ENCODE data around the gene YJEFN3. TPM values are rescaled to one million over a fixed set of nuclear protein-coding genes. Genes with fewer than 3 reads are reported as not detected.

Gene YJEFN3
- total RNA-seq, 2 experiments from 2014 or later, result 7.4 to 9.9 TPM

DNA sequence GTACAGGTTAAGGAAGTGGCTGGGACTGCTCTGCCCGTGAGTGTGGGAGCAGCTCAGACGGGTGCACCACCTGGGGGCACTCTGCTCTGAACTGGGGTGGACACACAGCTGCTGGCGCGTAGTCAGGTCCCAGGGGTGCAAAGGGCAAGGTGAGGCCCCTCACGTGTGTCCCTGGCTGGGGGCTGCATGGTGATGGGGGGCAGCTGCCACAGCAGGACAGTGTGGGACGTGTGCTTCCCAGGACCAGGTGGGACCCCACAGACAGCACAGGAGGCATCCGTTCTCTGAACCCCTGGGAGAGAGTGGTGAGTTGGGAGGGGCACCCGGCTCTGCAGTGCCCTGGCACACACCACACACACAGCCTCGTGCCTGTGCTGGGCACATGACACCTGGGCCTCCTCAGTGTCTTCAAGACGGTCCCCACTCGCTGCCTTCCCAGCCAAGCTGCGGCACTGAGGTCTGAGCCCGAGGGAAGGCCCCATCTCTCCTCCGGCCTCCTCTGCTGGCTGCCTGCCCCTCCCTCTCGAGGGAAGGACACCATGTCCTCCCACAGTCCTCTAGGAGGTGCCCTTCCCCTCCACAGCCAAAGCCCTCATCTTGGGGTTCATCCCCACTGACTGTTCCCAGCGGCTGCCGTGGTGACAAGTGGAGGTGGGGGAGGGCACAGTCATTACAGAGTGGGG, 34.1 kb downstream of the YJEFN3 start:
- no peaks in the 10 kb centered on the region for H3K27me3 Mint-ChIP-seq
- no peaks in the 10 kb centered on the region for H3K9me3 Mint-ChIP-seq (ENCODE audit: low read depth)
- H3K4me1 Mint-ChIP-seq, result no peaks in the 10 kb centered on the region
- DNase-seq (peak; percentile 51), ATAC-seq (peak; percentile 70)
- no peak overlapping the region for H3K4me3 Mint-ChIP-seq
- peak overlapping the region; percentile 57 for H3K27ac Mint-ChIP-seq
- CTCF ChIA-PET, result interaction anchor here (1.0 to 1.6 kb wide), 4 partner anchors 10 to 27 kb away, joined by 3 to 6 read pairs (median 3); no protein-coding TSS in a partner anchor
- H3K36me3 Mint-ChIP-seq, result peaks cover 32% of the 10 kb centered on the region

DNA sequence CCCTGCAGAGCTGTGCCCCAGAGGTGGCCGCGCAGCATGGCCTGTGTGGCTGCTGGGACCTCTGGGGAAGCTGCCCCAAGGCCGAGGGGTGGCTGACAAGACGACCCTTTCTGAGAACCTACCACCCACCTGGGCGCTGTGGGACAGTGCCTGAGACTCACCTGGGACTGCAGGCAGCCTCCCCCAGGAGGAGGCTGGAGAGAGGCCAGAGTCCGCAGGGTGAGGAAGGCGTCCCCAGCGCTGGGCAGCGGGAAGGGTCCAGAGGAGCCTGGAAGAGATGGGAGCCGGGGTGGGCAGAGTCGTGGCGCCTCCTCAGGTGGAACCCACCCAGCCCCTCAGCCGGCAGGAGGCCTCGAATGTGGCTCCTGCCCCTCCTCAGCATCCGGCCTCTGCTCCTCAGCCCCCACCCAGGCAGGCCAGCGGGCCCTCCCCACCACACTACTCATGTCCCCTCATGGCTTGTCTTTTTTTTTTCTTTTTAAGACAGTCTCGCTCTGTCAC, 34.7 kb downstream of the YJEFN3 start:
- no peaks in the 10 kb centered on the region for H3K27me3 Mint-ChIP-seq
- H3K36me3 Mint-ChIP-seq, result peaks cover 33% of the 10 kb centered on the region
- DNase-seq (no peak), ATAC-seq (peak; percentile 24)
- no peaks in the 10 kb centered on the region for H3K9me3 Mint-ChIP-seq (ENCODE audit: low read depth)
- H3K4me3 Mint-ChIP-seq, result no peak overlapping the region
- no peaks in the 10 kb centered on the region for H3K4me1 Mint-ChIP-seq
- no peak overlapping the region for H3K27ac Mint-ChIP-seq
- CTCF ChIA-PET, result interaction anchor here (1.2 kb wide), 2 partner anchors 14 to 26 kb away, joined by 3 read pairs; no protein-coding TSS in a partner anchor

DNA sequence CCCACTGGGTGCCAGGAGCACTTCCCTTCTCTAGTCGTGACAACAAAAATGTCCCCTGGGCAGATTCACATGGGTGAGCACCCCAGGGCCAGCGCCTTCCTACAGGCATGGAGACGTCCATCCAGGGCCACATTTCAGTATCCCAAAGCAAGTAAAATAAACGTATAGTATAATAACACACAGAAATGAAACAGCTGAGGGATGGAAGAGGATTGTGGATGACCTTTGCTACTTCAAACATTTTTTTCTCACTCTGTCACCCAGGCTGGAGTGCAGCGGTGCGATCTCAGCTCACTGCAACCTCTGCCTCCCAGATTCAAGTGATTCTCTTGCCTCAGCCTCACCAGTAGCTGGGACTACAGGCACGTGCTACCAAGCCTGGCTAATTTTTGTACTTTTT, 37.6 kb downstream of the YJEFN3 start:
- H3K4me1 Mint-ChIP-seq, result peaks cover 6% of the 10 kb centered on the region
- CTCF ChIA-PET, result interaction anchor here (2.1 to 5.5 kb wide), 2 partner anchors 12 to 63 kb away, joined by 4 to 37 read pairs; no protein-coding TSS in a partner anchor
- H3K36me3 Mint-ChIP-seq, result peaks cover 55% of the 10 kb centered on the region
- H3K4me3 Mint-ChIP-seq, result no peak overlapping the region
- ATAC-seq (no peak), DNase-seq (no peak)
- H3K9me3 Mint-ChIP-seq (ENCODE audit: low read depth), result no peaks in the 10 kb centered on the region
- no peak overlapping the region for H3K27ac Mint-ChIP-seq
- no peaks in the 10 kb centered on the region for H3K27me3 Mint-ChIP-seq

DNA sequence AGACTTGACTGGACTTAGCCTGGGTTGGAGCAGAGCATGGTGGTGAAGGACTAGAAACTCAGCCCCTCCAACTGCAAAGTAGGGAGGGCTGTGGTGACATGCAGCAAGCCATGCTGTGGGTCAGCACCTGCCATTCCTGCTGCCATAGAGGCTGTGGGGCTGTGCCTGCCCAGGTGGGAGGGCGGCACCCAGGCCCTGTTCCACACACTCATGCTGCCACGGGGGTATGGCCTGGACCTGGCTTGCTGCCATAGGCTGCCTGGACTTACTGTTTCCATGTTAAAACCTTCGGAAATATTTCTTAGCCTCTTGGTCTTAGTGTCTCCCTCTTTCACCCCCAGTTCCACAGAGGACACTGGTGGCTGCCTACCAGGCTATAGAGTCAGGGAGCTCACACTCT, 38.7 kb downstream of the YJEFN3 start:
- H3K27ac Mint-ChIP-seq, result peak overlapping the region; percentile 59
- no peak for ATAC-seq
- H3K27me3 Mint-ChIP-seq, result no peaks in the 10 kb centered on the region
- H3K36me3 Mint-ChIP-seq, result peaks cover 54% of the 10 kb centered on the region
- DNase-seq, result no peak
- H3K9me3 Mint-ChIP-seq (ENCODE audit: low read depth), result no peaks in the 10 kb centered on the region
- CTCF ChIA-PET, result interaction anchor here (0.9 to 5.5 kb wide), 3 partner anchors 9 to 95 kb away, joined by 3 to 37 read pairs (median 4); no protein-coding TSS in a partner anchor
- H3K4me3 Mint-ChIP-seq, result no peak overlapping the region
- H3K4me1 Mint-ChIP-seq, result peaks cover 6% of the 10 kb centered on the region

GRCh38 chr19:19568802-19569756, 40.4 kb downstream of the YJEFN3 start:
- CTCF ChIA-PET, result interaction anchor here (0.6 to 5.5 kb wide), 5 partner anchors 14 to 93 kb away, joined by 4 to 37 read pairs (median 7); no protein-coding TSS in a partner anchor
- Mint-ChIP-seq H3K4me3 (no peak overlapping the region), H3K27ac (no peak overlapping the region), H3K4me1 (peaks cover 6% of the 10 kb centered on the region), H3K36me3 (peaks cover 55% of the 10 kb centered on the region), H3K27me3 (no peaks in the 10 kb centered on the region), H3K9me3 (ENCODE audit: low read depth) (no peaks in the 10 kb centered on the region)
- DNase-seq (no peak), ATAC-seq (no peak)

DNA sequence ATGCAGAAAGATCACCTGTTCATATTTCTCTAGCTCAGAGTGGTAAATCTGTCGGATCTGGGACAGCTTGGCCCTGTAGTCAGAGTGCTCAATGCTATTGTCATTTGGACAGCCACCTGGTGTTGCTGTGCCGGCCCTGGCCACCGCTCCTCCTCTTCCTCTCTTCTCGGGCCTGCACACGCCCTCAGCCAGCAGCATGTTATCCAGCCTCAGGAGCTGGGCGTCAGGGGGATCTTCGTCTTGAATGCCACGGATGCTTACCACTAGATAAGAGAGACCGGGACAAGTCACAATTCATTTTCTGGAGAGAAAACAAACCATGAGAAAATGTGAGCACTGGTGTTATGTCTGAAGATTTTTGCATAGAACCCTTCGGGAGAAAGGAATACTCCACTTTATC, 41.9 kb downstream of the YJEFN3 start:
- no peak for ATAC-seq
- Mint-ChIP-seq H3K27ac (no peak overlapping the region), H3K4me1 (peaks cover 6% of the 10 kb centered on the region), H3K36me3 (peaks cover 45% of the 10 kb centered on the region), H3K4me3 (no peak overlapping the region), H3K27me3 (no peaks in the 10 kb centered on the region), H3K9me3 (ENCODE audit: low read depth) (no peaks in the 10 kb centered on the region)
- no peak for DNase-seq
- CTCF ChIA-PET, result interaction anchor here (1.0 kb wide), 1 partner anchor 73 kb away, joined by 3 read pairs; the partner anchor contains the start of gene GMIP

DNA sequence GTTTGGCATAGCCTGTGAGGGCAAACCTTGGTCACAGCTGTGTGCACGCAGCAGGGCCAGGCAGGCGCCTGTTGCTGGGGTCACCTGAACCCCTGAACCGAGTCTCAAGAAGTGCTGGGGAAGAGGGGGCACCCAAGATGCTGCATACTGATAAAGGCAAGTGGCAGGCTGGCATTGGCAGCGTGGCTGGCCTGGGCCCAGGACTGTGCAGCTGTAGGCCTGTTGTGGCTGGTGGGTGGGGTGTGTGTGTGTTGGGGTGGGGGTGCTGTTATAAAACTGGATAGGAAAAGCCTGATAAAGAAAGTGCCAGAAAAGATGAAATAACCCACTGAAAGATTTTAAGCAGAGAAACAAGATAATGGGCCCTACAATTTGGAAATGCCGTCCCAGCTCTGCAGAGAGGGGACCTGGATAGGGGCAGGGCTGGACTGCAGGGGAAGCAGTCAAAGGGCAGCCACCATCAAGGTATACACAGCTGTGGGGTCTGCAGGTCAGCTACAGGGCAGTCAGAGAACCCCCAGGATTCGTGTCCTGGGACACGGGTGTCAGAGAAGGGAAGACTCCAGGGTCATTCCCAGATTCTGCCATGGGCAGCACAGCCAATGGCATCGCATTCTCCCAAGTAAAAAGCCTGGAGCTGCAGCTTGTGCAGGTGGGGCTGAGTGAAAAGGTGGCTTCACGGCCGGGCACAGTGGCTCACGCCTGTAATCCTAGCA, 42.5 kb downstream of the YJEFN3 start:
- DNase-seq, result no peak
- CTCF ChIA-PET, result interaction anchor here (0.8 to 1.0 kb wide), 2 partner anchors 20 to 72 kb away, joined by 3 read pairs; partner anchors contain the start of gene GMIP
- no peak for ATAC-seq
- no peaks in the 10 kb centered on the region for H3K27me3 Mint-ChIP-seq
- H3K36me3 Mint-ChIP-seq, result peaks cover 46% of the 10 kb centered on the region
- H3K4me1 Mint-ChIP-seq, result peaks cover 6% of the 10 kb centered on the region
- H3K4me3 Mint-ChIP-seq, result no peak overlapping the region
- H3K9me3 Mint-ChIP-seq (ENCODE audit: low read depth), result no peaks in the 10 kb centered on the region
- no peak overlapping the region for H3K27ac Mint-ChIP-seq

GRCh38 chr19:19575411-19575810, 46.7 kb downstream of the YJEFN3 start:
- CTCF ChIA-PET, result no interaction called here
- H3K27me3 Mint-ChIP-seq, result no peaks in the 10 kb centered on the region
- H3K9me3 Mint-ChIP-seq (ENCODE audit: low read depth), result no peaks in the 10 kb centered on the region

GRCh38 chr19:19578252-19578651, 49.5 kb downstream of the YJEFN3 start:
- Mint-ChIP-seq H3K4me1 (peaks cover 17% of the 10 kb centered on the region), H3K27me3 (no peaks in the 10 kb centered on the region), H3K27ac (no peak overlapping the region), H3K36me3 (peaks cover 10% of the 10 kb centered on the region), H3K4me3 (no peak overlapping the region), H3K9me3 (ENCODE audit: low read depth) (no peaks in the 10 kb centered on the region)
- DNase-seq (no peak), ATAC-seq (no peak)
- CTCF ChIA-PET, result interaction anchor here (0.9 to 2.3 kb wide), 4 partner anchors 18 to 66 kb away, joined by 3 to 6 read pairs (median 3); no protein-coding TSS in a partner anchor

More at GRCh38 chr19:19575411-19575810, 46.7 kb downstream of the YJEFN3 start:
- ATAC-seq (no peak), DNase-seq (no peak)
- Mint-ChIP-seq H3K4me1 (peaks cover 4% of the 10 kb centered on the region), H3K36me3 (peaks cover 15% of the 10 kb centered on the region), H3K27ac (no peak overlapping the region), H3K4me3 (no peak overlapping the region)

- Mint-ChIP-seq H3K27ac (no peak overlapping the region), H3K27me3 (no peaks in the 10 kb centered on the region), H3K4me1 (peaks cover 26% of the 10 kb centered on the region), H3K4me3 (no peak overlapping the region), H3K36me3 (peaks cover 12% of the 10 kb centered on the region), H3K9me3 (ENCODE audit: low read depth) (no peaks in the 10 kb centered on the region)
- ATAC-seq, result no peak
- DNase-seq, result no peak
- CTCF ChIA-PET, result interaction anchor here (1.1 to 2.3 kb wide), 2 partner anchors 25 to 48 kb away, joined by 5 to 6 read pairs; no protein-coding TSS in a partner anchor
These were observed 51.0 kb downstream of the YJEFN3 start for GRCh38 chr19:19579533-19580361.

- no peak for DNase-seq
- Mint-ChIP-seq H3K9me3 (ENCODE audit: low read depth) (no peaks in the 10 kb centered on the region), H3K4me3 (no peak overlapping the region), H3K27ac (peak overlapping the region; percentile 15), H3K27me3 (no peaks in the 10 kb centered on the region), H3K36me3 (peaks cover 13% of the 10 kb centered on the region), H3K4me1 (peaks cover 29% of the 10 kb centered on the region)
- no peak for ATAC-seq
- CTCF ChIA-PET, result interaction anchor here (0.9 to 1.5 kb wide), 4 partner anchors 26 to 64 kb away, joined by 3 to 5 read pairs (median 3); no protein-coding TSS in a partner anchor
These were observed 51.7 kb downstream of the YJEFN3 start for GRCh38 chr19:19580418-19580817.

DNA sequence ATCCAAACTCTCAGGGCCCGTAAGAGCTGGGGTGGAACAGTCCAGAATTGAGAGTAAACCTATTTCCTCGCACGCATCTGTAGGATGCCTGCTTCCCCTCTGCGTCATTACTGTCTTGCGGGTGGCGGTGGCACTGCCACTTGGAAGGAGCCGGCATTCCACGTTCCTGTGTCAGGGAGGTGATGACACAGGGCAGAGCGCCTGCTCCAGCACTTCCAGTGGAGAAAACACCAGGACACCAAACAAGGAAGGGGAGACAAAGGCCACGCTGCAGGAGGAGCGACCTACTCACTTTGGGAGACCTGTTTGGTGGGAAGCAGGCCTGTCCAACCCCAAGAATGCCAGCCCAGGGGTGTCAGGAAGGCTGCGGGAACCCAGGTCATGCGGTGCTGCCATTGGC, 52.7 kb downstream of the YJEFN3 start:
- peaks cover 38% of the 10 kb centered on the region for H3K4me1 Mint-ChIP-seq
- H3K4me3 Mint-ChIP-seq, result no peak overlapping the region
- DNase-seq (no peak), ATAC-seq (no peak)
- no peaks in the 10 kb centered on the region for H3K9me3 Mint-ChIP-seq (ENCODE audit: low read depth)
- peaks cover 10% of the 10 kb centered on the region for H3K36me3 Mint-ChIP-seq
- no peaks in the 10 kb centered on the region for H3K27me3 Mint-ChIP-seq
- CTCF ChIA-PET, result interaction anchor here (1.0 to 1.5 kb wide), 2 partner anchors 27 to 63 kb away, joined by 3 to 4 read pairs; no protein-coding TSS in a partner anchor
- H3K27ac Mint-ChIP-seq, result peak overlapping the region; percentile 44
